ENCODE measurements around the gene IL10RA. TPM values are rescaled to one million over a fixed set of nuclear protein-coding genes. Genes with fewer than 3 reads are reported as not detected.
A peak's percentile ranks its signal among the peaks of the same experiment; 100 is the strongest.

The IL10RA gene
- total RNA-seq, 1 donor from 2014 or later: 5.0 TPM

DNA sequence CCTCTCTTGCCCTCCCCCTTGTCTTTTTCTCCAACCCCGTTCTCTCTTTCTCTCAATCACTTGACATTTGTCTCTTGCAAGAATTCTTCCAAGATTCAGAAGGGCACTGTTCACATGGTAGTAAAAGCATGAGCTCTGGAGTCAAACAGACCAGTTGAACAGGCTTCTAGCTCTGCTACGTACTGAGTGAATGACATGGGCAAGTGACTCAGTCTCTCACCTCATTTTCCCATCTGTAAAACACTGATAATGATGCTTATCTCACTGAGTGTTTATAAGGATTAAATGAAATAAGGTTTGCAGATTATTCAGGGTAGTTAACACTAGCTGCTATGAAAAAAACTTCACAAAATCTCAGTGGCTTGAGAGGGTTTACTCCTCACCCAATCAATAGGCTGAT lies 5.9 kb upstream of the IL10RA start:
- TF ChIP-seq, protein P1, sequence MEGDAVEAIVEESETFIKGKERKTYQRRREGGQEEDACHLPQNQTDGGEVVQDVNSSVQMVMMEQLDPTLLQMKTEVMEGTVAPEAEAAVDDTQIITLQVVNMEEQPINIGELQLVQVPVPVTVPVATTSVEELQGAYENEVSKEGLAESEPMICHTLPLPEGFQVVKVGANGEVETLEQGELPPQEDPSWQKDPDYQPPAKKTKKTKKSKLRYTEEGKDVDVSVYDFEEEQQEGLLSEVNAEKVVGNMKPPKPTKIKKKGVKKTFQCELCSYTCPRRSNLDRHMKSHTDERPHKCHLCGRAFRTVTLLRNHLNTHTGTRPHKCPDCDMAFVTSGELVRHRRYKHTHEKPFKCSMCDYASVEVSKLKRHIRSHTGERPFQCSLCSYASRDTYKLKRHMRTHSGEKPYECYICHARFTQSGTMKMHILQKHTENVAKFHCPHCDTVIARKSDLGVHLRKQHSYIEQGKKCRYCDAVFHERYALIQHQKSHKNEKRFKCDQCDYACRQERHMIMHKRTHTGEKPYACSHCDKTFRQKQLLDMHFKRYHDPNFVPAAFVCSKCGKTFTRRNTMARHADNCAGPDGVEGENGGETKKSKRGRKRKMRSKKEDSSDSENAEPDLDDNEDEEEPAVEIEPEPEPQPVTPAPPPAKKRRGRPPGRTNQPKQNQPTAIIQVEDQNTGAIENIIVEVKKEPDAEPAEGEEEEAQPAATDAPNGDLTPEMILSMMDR (IDR thresholded peaks at IDR 0.05; ENCODE audit: borderline replicate concordance): no peak
- H3K36me3 ChIP-seq: no peaks in the 10 kb centered on the region
- peaks cover 3% of the 10 kb centered on the region for H3K27me3 ChIP-seq (ENCODE audit: low read depth)
- H3K9me3 ChIP-seq (replicated peaks): peaks cover 8% of the 10 kb centered on the region
- H3K4me1 ChIP-seq: peaks cover 21% of the 10 kb centered on the region
- H3K27ac ChIP-seq (replicated peaks): peak overlapping the region; percentile 28
- no peak overlapping the region for H3K4me3 ChIP-seq
- DNase-seq: no peak
- intact Hi-C loops (cut with micrococcal nuclease): no loop called here

GRCh38 chr11:117980720-117981119 lies 5.5 kb upstream of the IL10RA start:
- Histone ChIP-seq H3K27ac (replicated peaks) (peak overlapping the region; percentile 28), H3K4me1 (peaks cover 24% of the 10 kb centered on the region), H3K9me3 (replicated peaks) (peaks cover 8% of the 10 kb centered on the region), H3K27me3 (ENCODE audit: low read depth) (peaks cover 6% of the 10 kb centered on the region), H3K36me3 (no peaks in the 10 kb centered on the region), H3K4me3 (no peak overlapping the region)
- intact Hi-C loops (cut with micrococcal nuclease): no loop called here
- TF ChIP-seq, protein P1 (IDR thresholded peaks at IDR 0.05; ENCODE audit: borderline replicate concordance): no peak
- DNase-seq: no peak

GRCh38 chr11:117983163-117983475 lies 3.1 kb upstream of the IL10RA start:
- H3K36me3 ChIP-seq: no peaks in the 10 kb centered on the region
- H3K4me1 ChIP-seq: peaks cover 30% of the 10 kb centered on the region
- intact Hi-C loops (cut with micrococcal nuclease): no loop called here
- H3K9me3 ChIP-seq (replicated peaks): peaks cover 8% of the 10 kb centered on the region
- no peak overlapping the region for H3K4me3 ChIP-seq
- H3K27me3 ChIP-seq (ENCODE audit: low read depth): peaks cover 30% of the 10 kb centered on the region
- TF ChIP-seq, protein P1 (IDR thresholded peaks at IDR 0.05; ENCODE audit: borderline replicate concordance): no peak
- no peak for DNase-seq
- no peak overlapping the region for H3K27ac ChIP-seq (replicated peaks)

GRCh38 chr11:117984476-117984875 lies 1.7 kb upstream of the IL10RA start:
- Histone ChIP-seq H3K27me3 (ENCODE audit: low read depth) (peaks cover 43% of the 10 kb centered on the region), H3K27ac (replicated peaks) (no peak overlapping the region), H3K4me3 (no peak overlapping the region), H3K4me1 (peaks cover 17% of the 10 kb centered on the region), H3K9me3 (replicated peaks) (peaks cover 8% of the 10 kb centered on the region), H3K36me3 (no peaks in the 10 kb centered on the region)
- intact Hi-C loops (cut with micrococcal nuclease): no loop called here
- TF ChIP-seq, protein P1 (IDR thresholded peaks at IDR 0.05; ENCODE audit: borderline replicate concordance): no peak
- DNase-seq: no peak

DNA sequence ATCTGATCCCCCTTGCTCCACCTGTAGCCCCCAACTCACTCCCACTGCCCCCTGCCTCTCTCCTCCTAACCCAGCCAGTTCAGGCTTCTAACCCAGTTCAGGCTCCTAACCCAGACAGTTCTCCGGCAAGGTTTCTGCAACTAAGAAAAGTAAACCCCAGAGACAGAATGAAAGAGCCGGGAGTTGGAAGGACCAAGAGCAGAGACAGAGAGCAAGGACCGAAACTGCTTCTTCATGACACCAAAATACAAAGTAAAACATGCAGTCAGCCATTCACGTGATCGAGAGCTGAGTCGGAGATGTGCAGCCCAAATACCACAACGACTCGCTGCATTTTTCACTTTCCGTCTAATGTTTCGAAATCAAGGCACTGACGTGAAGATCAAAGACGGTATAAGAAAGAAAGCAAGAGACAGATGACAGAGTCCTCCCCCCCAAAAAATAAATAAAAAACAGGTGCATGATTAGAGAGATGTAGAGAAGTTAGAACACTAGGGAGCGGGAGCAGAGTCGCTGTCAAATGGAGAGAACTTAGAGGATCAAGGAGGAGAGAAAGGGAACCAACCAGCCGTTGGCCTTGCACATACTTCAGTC lies 884 bp downstream of the IL10RA start:
- Histone ChIP-seq H3K4me1 (peaks cover 15% of the 10 kb centered on the region), H3K27me3 (ENCODE audit: low read depth) (peaks cover 40% of the 10 kb centered on the region), H3K27ac (replicated peaks) (peak overlapping the region; percentile 62), H3K4me3 (peak overlapping the region; percentile 70), H3K9me3 (replicated peaks) (peaks cover 8% of the 10 kb centered on the region), H3K36me3 (no peaks in the 10 kb centered on the region)
- DNase-seq: no peak
- TF ChIP-seq, protein P1 (IDR thresholded peaks at IDR 0.05; ENCODE audit: borderline replicate concordance): no peak
- intact Hi-C loops (cut with micrococcal nuclease): no loop called here

All from left ventricle myocardium inferior (tissue), 1 donor.